Hindlimb muscle (tissue), 1 donor: ENCODE data around the gene MAD1L1. TPM values are rescaled to one million over a fixed set of nuclear protein-coding genes. Genes with fewer than 3 reads are reported as not detected.
"Not testable (repeated sequence)": the region's sequence is repeated elsewhere in the genome, so short reads cannot be mapped to it uniquely, and the experiment has no call there.

Experiments used
- DNase-seq: peaks from one replicate; pipeline ENCODE4 v3.0.0-alpha.2; 2013
- polyA plus RNA-seq: library from polyadenylated mRNA; unstranded; fragments of 120-200 nt; gene quantifications from one replicate; pipeline ENCODE4 v1.2.1, GENCODE V29; 2013; ENCODE audit not compliant: insufficient read length

The MAD1L1 gene
- polyA plus RNA-seq, 1 donor = 27.6 TPM

DNA sequence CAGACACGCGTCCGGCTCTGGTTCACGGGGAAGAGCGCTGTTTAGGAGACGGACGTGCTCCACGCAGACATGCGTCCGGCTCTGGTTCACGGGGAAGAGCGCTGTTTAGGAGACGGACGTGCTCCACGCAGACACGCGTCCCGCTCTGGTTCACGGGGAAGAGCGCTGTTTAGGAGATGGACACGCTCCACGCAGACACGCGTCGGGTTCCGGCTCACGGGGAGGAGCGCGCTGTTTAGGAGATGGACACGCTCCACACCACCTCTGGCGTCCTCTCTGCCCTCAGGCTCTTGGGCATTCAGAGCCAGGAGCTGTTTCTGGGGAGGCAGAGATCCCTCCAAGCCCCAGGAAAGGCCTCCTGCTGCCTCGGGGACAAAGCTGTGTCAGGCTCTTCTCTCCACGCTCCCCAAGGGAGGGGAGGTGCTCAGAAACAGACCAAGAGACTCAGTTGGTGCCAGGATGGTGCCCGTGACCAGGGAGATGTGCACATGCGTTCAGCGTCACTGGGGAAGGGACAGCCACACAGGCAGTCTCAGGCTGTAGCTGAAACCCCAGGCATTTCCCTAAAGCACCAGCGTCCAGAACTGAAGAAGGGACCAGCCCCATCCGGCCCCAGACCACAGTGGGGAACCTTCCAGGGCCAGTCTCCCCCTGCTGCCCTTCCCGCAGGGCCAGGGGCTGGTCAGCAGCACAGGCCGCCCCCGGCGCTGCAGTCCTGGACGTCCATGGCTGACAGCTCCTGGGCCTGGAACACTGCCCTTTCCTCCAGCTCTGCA lies 387.0 kb downstream of the MAD1L1 start:
- DNase-seq = no peak

GRCh38 chr7:1844951-1845390 lies 387.8 kb downstream of the MAD1L1 start:
- DNase-seq = no peak

GRCh38 chr7:1844336-1844950 lies 388.3 kb downstream of the MAD1L1 start:
- DNase-seq = no peak

DNA sequence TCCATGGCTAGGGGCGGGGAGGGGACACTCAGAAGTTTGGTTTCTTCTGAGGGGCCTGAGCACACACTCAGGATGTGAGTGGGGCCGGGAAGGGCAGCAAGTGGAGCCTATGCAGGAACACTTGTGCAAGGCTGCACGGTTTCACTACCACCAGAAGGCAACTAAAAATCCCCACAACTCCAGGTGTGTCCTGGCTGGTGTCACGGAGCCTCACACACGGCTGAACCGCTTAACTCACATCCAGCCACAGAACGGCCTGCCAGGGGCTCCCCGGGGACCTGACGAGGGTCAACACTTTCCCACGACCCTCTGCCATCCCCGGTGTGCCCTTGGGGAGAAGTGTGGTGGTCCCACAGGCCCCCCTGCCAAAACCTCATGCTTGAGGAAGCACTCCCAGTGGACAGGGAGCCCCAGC lies 388.8 kb downstream of the MAD1L1 start:
- DNase-seq = no peak

- DNase-seq = no peak
Measured at GRCh38 chr7:1843271-1843861, 389.4 kb downstream of the MAD1L1 start.

DNA sequence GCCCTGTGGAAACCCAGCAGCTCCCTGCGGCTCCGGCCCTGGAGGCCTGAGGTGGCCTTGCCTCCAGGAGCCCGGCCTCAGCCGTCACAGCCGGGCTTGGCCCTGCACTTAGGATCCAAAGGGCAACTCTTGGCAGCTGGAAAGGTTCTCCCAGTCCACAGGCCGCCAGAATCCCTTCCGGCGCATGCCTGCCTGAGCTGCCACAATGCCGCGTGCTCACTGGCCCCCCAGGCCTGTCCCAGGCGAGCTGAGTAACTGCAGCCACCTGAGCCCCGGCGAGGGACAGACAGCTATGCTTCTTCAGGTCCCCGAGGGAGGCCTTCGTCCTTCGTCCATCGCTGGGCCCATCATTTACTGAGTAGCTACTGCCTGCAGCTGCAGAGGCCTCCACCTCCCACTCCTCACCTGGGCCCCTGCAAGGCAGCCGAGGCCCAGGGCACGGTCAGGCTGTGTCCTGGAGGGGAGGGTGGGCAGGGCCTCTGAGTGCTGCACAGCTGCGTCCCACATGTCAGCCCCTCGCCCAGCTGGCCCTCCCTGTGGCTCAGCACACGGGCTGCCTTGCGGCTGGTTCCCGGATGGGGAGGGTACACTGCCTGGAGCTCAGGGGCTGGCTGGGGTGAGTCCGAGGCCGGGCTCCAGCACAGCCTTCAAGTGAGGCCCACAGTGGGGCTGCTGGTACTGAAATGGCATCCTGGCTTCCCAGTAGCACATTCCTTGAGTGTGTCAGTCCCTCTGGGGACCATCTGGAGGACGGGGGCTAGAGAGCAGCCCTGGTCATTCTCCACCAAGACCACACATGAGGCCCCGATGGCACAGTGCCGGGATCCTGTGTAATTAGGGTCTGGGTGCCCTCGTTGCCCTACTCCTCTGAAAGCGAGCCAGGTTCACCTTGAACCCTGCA lies 390.2 kb downstream of the MAD1L1 start:
- DNase-seq = no peak

DNA sequence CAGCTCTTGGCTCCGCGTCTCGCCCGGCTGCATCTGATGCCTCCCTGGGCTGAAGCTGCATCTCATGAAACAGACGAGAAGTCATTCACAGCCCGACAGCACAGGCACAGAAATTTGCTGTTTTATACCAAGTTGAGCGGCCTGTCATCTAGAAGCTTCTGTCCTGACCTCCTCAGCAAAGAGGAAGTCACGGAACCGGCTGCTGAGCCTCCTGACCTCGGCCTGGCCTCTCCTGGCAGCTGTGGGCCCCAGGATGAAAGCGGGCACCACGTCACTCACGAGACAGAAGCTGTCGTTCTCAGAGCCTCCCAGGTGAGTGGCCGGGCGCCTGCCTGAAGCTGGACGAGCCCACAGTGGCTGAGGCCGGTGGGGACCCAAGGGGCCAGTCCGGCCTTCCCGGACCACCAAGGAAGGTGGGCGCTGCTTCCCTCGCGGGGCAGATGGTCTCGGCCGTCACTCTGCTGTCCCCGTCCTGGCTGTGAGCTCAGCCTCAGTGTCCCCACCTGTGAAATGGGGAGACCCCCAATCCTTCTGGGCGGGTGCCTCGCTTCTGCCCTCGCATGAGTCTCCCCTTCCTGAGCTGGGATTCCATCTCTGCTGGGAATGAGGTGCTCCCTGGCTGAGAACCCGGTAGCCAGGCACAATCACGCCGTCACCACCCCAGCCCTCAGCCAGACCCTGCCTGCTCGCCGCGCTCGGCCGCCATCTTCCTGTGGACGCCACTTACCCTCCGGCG lies 391.3 kb downstream of the MAD1L1 start:
- not testable (repeated sequence) for DNase-seq

- not testable (repeated sequence) for DNase-seq
Measured at GRCh38 chr7:1840744-1841143, 392.0 kb downstream of the MAD1L1 start.

- DNase-seq = no peak
Measured at GRCh38 chr7:1839701-1840100, 393.0 kb downstream of the MAD1L1 start.

DNA sequence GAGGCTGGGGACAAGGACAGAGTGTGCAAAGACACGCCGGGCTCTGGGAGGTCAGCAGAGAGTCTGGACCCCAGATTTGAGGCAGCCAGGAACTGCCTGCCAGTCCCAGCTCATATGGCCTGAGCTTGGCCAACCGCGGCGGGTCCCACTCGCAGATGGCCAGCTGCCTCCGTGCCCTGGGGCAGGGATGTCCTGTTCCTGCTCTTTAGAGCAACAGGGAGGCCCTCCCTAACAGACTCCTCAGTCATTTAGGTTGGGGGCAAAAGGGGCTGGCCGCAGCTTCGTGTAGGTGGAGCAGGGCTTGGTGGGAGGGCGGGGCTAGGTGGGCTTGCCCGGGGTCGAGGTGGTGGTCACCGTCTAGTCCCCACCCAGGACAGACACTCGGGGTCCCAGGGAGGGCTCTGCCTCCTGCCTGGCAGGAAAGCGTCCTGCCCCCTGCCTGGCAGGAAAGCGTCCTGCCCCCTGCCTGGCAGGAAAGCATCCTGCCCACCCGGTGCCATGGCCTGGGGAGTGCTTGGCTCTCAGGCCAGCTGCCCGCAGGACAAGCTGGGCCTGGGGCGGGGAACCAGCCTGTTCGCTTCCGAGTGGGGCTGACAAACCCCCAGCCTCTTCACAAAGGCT lies 393.7 kb downstream of the MAD1L1 start:
- not testable (repeated sequence) for DNase-seq

- not testable (repeated sequence) for DNase-seq
Measured at GRCh38 chr7:1838544-1838872, 394.2 kb downstream of the MAD1L1 start.

- not testable (repeated sequence) for DNase-seq
Measured at GRCh38 chr7:1837696-1838543, 394.8 kb downstream of the MAD1L1 start.

GRCh38 chr7:1831933-1832535 lies 400.7 kb downstream of the MAD1L1 start:
- DNase-seq = not testable (repeated sequence)

GRCh38 chr7:1831471-1831870 lies 401.3 kb downstream of the MAD1L1 start:
- DNase-seq = not testable (repeated sequence)

DNA sequence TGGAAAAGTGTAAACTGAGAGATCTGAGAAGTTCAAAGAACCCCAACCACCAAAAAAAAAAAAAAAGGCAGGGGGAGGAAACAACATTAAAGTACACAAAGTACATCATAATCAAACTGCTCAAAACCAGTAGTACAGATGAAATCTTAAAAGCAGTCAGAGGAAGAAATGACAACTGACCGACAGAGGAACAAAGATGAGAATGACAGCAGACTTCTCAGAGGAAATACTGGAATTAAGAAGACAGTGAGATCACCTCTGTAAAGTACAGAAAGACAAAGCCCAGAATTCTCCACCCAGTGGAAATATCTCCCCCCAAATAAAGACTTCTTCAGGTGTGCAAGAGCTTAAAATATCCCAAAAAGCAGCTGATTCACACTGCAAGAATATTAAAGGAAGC lies 403.1 kb downstream of the MAD1L1 start:
- not testable (repeated sequence) for DNase-seq

DNA sequence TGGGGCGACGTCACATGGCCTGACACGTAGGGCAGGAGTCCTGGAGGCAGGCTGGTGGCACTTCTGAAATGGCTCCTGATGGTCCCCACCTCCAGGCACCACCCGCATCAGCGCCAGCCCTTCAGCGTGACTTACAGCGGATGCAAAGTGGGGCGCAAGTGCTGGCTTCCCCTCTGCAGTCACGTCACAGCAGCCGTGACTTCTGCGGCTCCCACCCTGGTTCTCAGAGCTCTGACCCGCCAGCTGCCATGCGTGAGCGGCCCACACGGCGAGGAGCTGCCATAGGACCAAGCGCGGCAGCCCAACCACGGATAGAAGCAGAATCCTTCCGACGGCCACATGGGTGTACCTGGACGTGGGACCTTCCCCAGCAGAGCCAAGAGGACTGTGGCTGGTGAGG lies 403.6 kb downstream of the MAD1L1 start:
- no peak for DNase-seq

- not testable (repeated sequence) for DNase-seq
Measured at GRCh38 chr7:1828170-1828569, 404.6 kb downstream of the MAD1L1 start.

DNA sequence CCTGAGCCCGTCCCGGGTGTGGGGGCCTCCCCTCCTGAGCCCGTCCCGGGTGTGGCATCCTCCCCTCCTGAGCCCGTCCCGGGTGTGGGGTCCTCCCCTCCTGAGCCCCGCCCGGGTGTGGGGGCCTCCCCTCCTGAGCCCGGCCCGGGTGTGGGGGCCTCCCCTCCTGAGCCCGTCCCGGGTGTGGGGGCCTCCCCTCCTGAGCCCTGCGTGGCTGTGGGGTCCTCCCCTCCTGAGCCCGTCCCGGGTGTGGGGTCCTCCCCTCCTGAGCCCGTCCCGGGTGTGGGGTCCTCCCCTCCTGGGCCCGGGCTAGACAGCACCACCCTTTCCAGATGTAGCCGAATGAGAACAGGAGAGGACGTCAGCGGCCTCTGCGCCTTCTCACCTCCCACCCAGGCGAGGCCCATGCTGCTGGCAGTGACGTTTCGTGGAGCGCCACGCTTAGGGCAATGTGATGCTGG lies 405.2 kb downstream of the MAD1L1 start:
- not testable (repeated sequence) for DNase-seq

- DNase-seq = not testable (repeated sequence)
Measured at GRCh38 chr7:1826931-1827330, 405.8 kb downstream of the MAD1L1 start.
